ENCODE results near the gene UTP25.
"Not testable (repeated sequence)": the region's sequence is repeated elsewhere in the genome, so short reads cannot be mapped to it uniquely, and the experiment has no call there.

The UTP25 gene

DNA sequence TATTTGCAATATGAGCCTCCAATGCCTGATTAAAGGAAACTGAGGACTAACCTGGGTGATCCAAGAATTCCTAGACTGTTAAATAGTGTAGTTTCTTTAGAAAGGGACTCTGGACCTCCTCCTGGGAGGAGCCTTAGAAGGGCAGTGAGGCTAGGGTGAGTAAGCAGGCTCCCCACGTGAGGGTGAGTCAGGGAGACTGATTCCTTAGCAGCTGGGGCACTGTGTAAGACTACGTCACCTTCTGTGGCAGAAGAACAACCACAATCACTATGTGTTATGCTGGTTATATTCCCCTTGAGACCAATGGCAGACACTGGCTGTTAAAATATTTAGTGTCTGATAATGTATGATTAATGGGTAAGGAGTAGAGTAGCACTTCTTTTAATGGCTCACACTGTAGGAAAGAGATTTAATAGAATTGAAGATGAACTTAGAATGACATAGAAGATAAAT, 56.9 kb downstream of the UTP25 start:
- in situ Hi-C loops (cut with HindIII; ENCODE audit: low pct_unique_long_range_greater_than_20kb, low sequenced_read_pairs), result no loop called here
- TF ChIP-seq JUND (IDR thresholded peaks at IDR 0.05; ENCODE audit: low read depth), result no peak
- DNase-seq (ENCODE audit: low read depth in 1 of 2, low spot score in 1 of 2), result no peak

- in situ Hi-C loops (cut with HindIII; ENCODE audit: low pct_unique_long_range_greater_than_20kb, low sequenced_read_pairs), result no loop called here
Observed at GRCh38 chr1:209885403-209886218, 57.8 kb downstream of the UTP25 start.

GRCh38 chr1:209886219-209886536, 58.4 kb downstream of the UTP25 start:
- in situ Hi-C loops (cut with HindIII; ENCODE audit: low pct_unique_long_range_greater_than_20kb, low sequenced_read_pairs), result no loop called here
- peak in 1 of 2 experiments; percentile 0 for DNase-seq (ENCODE audit: low read depth in 1 of 2, low spot score in 1 of 2)
- TF ChIP-seq JUND (IDR thresholded peaks at IDR 0.05; ENCODE audit: low read depth), result no peak

More at GRCh38 chr1:209885403-209886218, 57.8 kb downstream of the UTP25 start:
- no peak for TF ChIP-seq JUND (IDR thresholded peaks at IDR 0.05; ENCODE audit: low read depth)
- DNase-seq (ENCODE audit: low read depth in 1 of 2, low spot score in 1 of 2), result peak in 1 of 2 experiments; percentile 1

DNA sequence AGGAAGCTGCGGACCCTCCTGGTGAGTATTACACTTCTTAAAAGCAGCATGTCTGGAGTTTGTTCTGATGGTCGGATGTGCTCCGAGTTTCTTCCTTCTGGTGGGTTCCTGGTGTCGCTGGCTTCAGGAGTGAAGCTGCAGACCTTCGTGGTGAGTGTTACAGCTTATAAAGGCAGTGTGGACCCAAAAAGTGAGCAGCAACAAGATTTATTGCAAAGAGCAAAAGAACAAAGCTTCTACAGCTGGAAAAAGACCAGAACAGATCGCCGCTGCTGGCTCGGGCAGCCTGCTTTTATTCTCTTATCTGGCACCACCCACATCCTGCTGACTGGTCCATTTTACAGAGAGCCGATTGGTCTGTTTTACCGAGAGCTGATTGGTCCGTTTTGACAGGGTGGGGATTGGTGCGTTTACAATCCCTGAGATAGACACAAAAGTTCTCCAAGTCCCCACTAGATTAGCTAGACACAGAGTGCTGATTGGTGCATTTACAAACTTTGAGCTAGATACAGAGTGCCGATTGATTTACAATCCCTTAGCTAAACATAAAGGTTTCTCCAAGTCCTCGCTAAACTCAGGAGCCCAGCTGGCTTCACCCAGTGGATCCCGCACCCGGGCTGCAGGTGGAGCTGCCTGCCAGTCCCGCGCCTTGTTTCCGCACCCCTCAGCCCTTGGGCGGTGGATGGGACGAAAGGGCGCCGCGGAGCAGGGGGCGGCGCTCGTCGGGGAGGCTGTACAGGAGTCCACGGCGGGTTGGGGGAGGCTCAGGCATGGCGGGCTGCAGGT, 60.7 kb downstream of the UTP25 start:
- in situ Hi-C loops (cut with HindIII; ENCODE audit: low pct_unique_long_range_greater_than_20kb, low sequenced_read_pairs); DNase-seq (ENCODE audit: low read depth in 1 of 2, low spot score in 1 of 2): not testable (repeated sequence)

DNA sequence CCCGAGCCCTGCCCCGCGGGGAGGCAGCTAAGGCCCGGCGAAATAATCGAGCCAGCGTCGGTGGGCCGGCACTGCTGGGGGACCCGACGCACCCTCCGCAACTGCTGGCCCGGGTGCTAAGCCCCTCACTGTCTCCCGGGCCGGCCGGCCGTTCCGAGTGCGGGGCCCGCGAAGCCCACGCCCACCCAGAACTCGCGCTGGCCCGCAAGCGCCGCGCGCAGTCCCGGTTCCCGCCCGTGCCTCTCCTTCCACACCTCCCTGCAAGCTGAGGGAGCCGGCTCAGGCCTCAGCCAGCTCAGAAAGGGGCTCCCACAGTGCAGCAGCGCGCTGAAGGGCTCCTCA, 61.3 kb downstream of the UTP25 start:
- TF ChIP-seq JUND (IDR thresholded peaks at IDR 0.05; ENCODE audit: low read depth), result no peak
- in situ Hi-C loops (cut with HindIII; ENCODE audit: low pct_unique_long_range_greater_than_20kb, low sequenced_read_pairs), result no loop called here
- no peak for DNase-seq (ENCODE audit: low read depth in 1 of 2, low spot score in 1 of 2)

GRCh38 chr1:209890641-209891330, 63.0 kb downstream of the UTP25 start:
- in situ Hi-C loops (cut with HindIII; ENCODE audit: low pct_unique_long_range_greater_than_20kb, low sequenced_read_pairs), result no loop called here
- TF ChIP-seq JUND (IDR thresholded peaks at IDR 0.05; ENCODE audit: low read depth), result no peak
- DNase-seq (ENCODE audit: low read depth in 1 of 2, low spot score in 1 of 2), result peak in 1 of 2 experiments; percentile 1

DNA sequence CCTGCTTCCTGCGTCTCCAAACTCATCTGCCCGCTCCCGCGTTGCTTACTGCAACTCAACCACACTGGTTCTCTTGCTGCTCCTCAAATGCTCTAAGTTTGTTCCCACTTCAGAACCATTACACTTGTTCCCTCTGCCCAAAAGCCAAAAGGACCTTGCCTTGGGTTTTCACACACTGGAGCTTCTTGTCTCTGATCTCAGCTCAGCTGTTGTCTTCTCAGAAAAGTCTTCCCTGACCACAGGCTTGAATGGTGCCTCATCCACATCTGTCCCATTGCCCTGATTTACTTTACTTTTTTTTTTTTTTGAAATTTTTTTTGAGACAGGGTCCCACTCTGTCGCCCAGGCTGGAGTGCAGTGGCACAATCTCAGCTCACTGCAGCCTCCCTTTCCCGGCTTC, 66.0 kb downstream of the UTP25 start:
- no peak for DNase-seq (ENCODE audit: low read depth in 1 of 2, low spot score in 1 of 2)
- in situ Hi-C loops (cut with HindIII; ENCODE audit: low pct_unique_long_range_greater_than_20kb, low sequenced_read_pairs), result no loop called here
- TF ChIP-seq JUND (IDR thresholded peaks at IDR 0.05; ENCODE audit: low read depth), result no peak

DNA sequence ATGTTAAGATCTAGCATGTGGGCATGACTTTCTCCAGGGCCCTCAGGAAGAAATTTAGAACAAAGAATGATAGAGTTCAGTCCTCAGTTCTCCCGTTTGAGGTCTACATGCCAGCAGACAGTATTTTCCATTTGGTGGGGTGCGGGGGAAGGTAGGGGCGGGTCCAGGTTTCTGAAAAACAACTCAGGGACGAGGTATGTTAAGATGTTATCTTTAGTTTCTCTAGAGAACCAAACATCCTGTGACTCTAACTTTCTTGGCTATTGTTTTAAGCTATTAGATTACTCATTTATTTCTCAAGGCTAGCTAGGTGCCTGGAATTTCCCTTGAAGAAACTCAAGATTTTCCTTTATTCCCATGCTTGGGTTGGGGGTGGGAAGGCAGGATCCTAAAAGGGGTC, 67.9 kb downstream of the UTP25 start:
- DNase-seq (ENCODE audit: low read depth in 1 of 2, low spot score in 1 of 2), result no peak

DNA sequence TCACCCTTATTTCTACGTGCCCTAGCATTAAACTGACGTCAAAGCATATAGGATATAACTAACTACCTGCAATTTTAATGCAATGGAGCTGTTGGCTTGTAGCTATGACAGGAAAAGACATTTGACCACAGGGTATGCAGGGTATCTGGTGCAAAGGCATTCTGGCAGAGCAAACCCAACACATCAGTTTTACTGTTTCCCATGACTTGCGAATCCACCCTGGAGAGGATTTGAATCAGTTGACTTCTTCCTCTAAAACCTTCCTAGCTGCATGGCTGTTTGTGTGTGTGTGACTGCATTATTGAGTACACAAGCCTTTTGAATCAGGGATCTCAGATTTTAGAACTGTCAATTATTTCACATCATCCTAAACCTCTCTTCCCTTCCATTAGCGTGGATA, 68.6 kb downstream of the UTP25 start:
- in situ Hi-C loops (cut with HindIII; ENCODE audit: low pct_unique_long_range_greater_than_20kb, low sequenced_read_pairs), result no loop called here
- peak in 1 of 2 experiments; percentile 1 for DNase-seq (ENCODE audit: low read depth in 1 of 2, low spot score in 1 of 2)
- no peak for TF ChIP-seq JUND (IDR thresholded peaks at IDR 0.05; ENCODE audit: low read depth)

More for the DNA sequence above, 67.9 kb downstream of the UTP25 start:
- in situ Hi-C loops (cut with HindIII; ENCODE audit: low pct_unique_long_range_greater_than_20kb, low sequenced_read_pairs), result no loop called here
- no peak for TF ChIP-seq JUND (IDR thresholded peaks at IDR 0.05; ENCODE audit: low read depth)

GRCh38 chr1:209898271-209898670, 70.5 kb downstream of the UTP25 start:
- in situ Hi-C loops (cut with HindIII; ENCODE audit: low pct_unique_long_range_greater_than_20kb, low sequenced_read_pairs); DNase-seq (ENCODE audit: low read depth in 1 of 2, low spot score in 1 of 2): not testable (repeated sequence)

DNA sequence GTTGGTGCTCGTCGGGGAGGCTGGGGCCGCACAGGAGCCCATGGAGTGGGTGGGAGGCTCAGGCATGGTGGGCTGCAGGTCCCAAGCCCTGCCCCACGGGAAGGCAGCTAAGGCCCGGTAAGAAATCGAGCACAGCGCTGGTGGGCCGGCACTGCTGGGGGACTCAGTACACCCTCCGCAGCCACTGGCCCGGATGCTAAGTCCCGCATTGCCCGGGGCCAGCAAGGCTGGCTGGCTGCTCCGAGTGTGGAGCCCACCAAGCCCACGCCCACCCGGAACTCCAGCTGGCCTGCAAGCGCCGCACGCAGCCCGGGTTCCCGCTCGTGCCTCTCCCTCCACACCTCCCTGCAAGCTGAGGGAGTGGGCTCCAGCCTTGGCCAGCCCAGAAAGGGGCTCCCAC, 71.1 kb downstream of the UTP25 start:
- in situ Hi-C loops (cut with HindIII; ENCODE audit: low pct_unique_long_range_greater_than_20kb, low sequenced_read_pairs); DNase-seq (ENCODE audit: low read depth in 1 of 2, low spot score in 1 of 2): not testable (repeated sequence)

GRCh38 chr1:209899948-209900347, 72.2 kb downstream of the UTP25 start:
- DNase-seq (ENCODE audit: low read depth in 1 of 2, low spot score in 1 of 2), result peak in 1 of 2 experiments; percentile 24
- in situ Hi-C loops (cut with HindIII; ENCODE audit: low pct_unique_long_range_greater_than_20kb, low sequenced_read_pairs), result no loop called here
- TF ChIP-seq JUND (IDR thresholded peaks at IDR 0.05; ENCODE audit: low read depth), result no peak

DNA sequence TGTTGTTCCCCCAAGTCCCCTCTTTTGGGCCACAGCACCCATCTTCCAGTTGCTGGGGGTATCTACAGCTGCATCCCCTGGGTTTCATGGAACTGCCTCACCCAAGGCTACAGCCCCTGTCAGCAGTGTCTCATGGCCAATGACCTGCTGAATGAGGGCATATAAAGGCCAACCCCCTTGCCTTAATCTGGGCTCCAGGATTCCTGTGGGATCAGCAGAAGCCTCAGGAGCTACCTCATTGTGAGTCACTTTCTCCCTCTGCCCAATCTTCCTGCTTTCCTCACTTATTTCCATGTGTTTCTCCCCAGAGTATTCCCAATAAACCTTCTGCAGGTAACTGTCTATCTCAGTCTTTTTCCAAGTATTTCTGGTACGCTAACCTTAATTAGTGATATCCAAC, 73.0 kb downstream of the UTP25 start:
- in situ Hi-C loops (cut with HindIII; ENCODE audit: low pct_unique_long_range_greater_than_20kb, low sequenced_read_pairs), result no loop called here
- no peak for TF ChIP-seq JUND (IDR thresholded peaks at IDR 0.05; ENCODE audit: low read depth)
- DNase-seq (ENCODE audit: low read depth in 1 of 2, low spot score in 1 of 2), result no peak
